Measurements from ENCODE around the gene PSMA5.
"Not testable (repeated sequence)": the region's sequence is repeated elsewhere in the genome, so short reads cannot be mapped to it uniquely, and the experiment has no call there.

Gene PSMA5

DNA sequence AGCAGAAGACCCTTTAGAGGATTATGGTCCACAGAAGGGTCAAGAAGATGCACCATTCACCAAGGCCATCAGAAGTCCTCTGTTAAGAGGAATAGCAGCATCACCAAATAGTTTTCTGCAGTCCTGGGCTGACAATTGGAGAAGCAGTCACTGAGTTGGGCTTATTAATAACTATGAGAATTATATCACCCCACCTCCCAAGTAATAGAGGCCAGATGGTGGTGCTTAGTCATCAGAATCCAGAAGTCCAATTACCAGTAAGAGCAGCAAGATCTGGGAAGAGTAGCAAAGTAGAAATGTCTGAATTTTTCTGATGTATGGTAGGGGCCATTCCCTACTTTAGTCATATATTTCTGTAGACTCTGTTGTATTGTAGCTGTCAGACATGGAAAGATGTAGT is 6.1 kb upstream of the PSMA5 start:
- no peak for DNase-seq

DNA sequence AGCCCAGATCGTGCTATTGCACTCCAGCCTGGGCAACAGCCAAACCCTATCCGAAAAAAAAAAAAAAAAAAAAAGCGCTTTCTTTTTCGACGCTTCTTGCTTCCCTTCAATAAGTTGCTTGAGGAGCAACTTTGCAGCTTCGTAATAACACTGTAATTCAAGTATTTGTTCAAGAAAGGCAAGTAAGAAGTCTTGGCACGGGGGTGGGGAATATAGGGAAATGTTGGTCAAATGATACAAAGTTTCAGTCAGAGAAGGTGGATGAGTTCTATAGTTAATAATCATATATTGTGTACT is 871 bp upstream of the PSMA5 start:
- DNase-seq: no peak

DNA sequence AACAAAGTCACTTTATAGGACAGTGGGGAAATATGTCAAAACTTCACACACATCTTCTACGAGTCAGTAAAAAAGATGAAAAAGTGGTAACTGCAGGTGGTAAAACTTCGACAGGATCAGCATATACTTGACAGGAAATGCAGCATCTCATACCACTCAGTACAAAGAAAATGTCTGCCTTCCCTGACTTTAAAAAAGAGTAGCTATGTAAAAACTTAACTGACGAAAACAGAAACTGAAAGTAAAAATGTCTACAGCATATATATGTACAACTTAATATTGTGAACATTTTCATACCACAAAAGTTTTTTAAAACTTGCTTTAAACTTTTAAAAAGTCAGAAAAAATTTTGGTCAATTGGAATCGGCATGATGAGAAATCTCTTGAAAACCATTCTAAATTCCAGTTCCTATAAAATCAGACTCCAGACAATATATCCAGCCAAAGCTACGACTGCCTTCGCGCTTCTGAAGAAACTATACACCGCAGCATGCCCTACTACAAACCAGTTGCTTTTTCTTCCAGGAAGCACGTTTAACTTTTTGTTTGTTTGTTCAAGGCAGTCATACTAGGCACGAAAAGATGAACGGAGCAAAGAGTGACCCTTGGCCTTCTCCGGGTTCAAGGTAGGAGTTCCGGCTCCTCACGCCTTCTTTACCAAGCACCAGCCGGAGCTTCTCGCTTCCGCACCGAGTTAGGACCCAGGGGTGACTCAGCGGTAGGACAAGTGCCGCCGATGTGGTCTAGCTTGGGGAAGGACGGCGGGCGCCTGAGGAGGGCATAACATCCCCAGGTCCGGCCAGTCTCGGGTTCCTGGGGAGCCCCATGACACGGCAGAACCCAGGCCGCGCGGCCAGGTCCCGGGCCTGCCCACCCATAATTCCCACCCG is 612 bp downstream of the PSMA5 start:
- peak; percentile 46 for DNase-seq

DNA sequence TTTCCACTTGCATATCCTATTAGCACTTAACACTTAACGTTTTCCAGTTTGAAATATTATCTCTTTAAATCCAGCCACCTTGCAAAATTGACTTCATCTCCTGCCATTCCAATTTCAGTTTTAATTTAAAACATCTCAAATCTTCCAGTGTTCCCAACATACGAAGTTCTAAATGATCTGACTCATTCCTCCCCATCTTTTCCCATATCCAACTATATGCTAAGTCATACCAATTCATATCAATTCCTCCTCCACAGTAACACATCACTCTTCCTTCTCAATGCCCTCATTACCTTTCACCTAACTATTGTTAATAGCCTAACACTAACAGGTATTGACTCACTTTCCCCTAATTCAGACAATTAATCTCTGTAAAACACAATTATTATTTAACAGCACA is 2.8 kb downstream of the PSMA5 start:
- no peak for DNase-seq

DNA sequence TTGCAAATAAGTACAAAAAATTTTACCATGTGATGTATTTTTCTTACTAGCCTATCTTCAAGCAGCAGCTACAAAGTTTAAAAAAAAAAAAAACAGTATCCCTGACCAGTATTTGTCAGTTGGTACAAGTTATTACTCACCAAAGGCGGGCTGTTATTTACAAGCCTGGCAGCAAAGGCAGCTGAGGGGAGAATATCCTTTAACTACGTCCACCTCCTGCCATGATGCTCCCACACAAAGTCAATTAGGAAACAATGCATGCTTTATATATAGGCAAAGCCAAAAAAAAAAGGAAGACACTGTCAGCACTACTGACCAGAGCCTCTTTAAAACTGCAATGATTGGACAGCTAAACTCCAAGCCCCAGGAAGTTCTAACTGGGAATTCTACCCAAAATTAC is 13.7 kb downstream of the PSMA5 start:
- no peak for DNase-seq

DNA sequence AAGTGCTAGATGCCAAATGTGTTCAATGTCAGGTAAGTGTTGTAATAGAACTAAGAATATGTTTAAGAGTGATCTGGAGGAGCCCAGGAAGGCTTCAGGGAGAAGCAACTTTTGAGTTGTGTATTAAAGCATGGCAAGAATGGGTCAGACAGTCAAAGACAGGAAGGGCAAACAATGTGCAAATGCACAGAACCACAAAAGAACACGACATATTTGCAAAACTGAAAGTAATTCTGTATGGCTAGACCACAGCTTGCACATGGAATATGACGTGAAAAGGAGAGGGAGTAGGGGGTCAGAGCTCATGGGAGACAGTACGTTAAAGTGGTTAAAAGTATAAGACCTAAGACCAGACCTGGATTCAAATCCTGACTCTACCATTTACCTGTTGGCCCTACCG is 21.4 kb downstream of the PSMA5 start:
- DNase-seq: no peak

DNA sequence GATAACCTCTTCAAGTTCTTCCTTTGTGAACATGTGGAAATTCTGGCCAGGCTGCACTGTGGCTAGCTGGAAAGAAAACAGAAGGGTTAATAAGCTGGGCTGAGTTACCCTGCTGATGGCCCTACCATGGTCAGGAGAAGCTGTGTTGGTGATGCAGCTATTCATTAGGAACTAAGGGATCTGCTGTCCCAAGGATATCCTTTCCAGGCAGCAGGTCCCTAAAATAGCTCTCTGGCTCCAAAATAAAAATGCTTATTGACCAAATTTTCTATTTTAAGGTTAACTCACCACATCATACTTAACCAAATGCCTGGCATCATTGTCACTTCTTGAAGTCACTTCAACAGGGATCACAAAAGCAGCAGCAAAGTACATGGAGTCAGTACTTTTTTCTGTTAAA is 24.2 kb downstream of the PSMA5 start:
- DNase-seq: no peak

DNA sequence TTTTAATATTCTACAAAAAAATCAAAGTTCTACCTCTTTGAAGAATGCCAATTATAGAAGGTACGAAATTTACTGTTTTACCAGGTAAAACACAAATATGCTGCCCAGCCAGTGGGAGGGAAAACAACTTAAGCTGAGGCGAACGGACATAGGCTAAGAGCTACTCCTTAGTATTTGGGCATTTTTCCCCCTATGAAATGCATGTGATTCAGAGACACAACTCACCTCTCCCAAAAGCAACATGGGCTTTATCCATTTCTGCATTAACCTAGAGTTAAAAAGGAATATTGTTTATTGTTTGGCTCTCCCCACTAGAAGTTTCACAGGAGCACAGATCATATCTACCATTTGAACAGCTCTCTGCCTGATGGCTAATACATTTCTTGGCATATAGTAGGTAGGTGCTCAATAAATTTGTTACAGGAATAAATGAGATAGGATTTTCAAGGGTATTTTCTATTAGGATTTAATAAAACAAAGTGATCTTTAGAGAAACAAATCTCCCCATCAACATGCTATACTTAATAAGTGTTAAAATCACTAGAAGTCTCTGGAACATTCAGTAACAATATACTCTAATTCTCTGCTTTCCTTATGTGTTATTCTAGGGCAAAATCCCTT is 26.1 kb downstream of the PSMA5 start:
- no peak for DNase-seq

DNA sequence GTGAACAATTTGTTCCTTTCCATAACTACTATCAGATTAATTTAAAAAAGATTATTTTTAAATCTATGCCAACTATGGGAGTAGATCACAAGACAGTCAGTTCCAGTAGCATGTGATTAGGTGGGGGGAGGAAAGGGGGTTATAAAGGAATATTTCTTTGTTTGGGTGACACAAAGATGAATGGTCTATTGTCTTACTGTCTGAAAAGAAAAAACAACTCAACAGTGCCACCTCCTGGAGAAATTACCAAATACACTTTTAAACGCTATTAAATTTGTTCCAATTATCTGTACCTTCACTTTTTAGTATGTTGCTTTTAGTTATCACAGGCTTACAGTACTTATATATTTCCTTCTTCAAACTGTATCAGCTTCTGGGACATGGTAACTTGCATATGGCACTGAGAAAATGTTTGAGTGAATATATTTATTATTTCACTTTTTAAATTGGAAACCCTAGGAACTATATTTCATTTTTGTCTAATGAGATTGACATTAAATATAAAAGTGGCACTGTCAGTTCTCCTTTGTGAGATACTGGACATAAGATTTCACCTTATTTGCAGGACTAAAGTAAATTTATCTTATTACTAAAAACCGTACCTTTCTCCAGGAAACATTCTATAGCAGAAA is 26.8 kb downstream of the PSMA5 start:
- DNase-seq: peak; percentile 80

DNA sequence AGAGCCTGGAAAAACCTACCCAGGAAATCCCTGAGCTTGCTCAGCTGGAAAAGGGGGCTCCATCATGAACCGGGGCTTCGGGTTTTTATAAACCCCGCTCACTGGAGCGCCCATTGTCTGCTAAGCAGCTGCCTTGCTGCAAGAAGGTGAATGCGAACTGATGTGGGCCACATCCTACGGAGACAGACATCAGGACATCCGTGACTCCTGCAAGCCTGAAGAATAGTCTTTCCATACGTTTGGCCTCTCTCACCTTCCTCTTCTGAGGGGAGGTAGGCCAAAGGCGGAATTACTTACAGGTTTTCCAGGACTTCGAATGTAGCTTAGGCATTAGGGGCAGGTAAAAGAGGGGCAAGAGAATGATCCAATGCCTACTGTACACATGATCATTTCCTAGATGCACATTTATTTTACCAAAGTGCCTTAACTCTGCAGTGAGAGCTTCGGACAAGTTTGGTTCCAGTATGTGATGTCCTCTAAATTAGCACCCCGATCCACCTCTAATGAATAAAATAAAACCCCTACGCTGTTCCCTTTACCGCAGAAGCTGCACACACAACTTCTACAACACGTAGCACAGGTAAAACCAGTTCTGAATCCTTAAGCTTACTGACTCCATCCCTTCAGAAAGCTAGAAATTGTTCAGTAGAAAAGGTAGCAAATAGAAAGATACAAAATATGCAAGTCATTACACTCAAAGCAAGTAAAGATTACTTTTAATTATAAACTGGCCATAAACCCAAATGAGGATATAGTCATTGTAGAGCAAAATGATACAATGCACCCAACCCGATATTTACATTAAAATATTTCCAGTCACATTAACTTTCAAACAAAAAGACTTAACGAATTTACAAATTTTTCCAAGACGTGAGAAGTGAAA is 27.7 kb downstream of the PSMA5 start:
- peak; percentile 10 for DNase-seq

DNA sequence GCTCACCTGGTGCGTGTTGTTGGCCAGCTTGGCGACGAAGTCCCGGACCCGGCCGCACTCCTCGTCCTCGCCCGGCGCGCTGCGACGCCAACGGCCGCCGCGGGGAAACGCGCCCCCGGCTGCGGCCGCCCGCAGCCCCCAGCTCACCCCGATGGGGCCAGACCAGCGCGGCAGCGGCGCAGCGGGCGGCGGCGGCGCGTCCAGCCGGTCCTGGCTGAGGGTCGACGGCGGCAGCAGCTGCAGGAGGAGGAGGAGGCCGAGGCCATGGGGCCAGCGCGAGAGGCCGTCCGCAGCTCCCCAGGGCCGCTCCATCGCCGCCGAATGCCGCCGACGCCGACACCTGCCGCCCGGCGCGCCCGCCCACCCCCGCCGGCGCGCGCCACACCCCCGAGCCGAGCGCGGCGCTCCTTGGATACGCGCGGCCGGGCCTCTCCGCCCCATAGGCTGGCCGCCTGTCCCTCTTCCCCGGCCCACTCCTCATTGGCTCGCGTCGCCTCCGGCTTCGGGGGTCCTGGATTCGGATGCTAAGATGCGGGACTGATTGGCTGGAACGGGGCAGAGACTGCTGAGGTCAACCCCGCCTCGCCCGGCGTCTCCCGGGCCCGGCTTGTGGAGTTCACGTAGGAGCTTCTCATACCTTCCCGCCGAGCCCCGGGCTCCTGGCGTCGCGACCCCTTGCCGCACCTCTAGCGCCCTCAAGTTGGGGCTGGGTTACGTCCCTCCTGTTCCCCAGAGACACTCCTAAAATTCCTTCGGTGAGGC is 28.5 kb downstream of the PSMA5 start, which contains the start of gene SORT1:
SORT1 (minus strand) TSS at position 338 of the 762 bp plus-strand sequence; CDS start at position 312, 26 bp downstream.
- DNase-seq: peak; percentile 98

DNA sequence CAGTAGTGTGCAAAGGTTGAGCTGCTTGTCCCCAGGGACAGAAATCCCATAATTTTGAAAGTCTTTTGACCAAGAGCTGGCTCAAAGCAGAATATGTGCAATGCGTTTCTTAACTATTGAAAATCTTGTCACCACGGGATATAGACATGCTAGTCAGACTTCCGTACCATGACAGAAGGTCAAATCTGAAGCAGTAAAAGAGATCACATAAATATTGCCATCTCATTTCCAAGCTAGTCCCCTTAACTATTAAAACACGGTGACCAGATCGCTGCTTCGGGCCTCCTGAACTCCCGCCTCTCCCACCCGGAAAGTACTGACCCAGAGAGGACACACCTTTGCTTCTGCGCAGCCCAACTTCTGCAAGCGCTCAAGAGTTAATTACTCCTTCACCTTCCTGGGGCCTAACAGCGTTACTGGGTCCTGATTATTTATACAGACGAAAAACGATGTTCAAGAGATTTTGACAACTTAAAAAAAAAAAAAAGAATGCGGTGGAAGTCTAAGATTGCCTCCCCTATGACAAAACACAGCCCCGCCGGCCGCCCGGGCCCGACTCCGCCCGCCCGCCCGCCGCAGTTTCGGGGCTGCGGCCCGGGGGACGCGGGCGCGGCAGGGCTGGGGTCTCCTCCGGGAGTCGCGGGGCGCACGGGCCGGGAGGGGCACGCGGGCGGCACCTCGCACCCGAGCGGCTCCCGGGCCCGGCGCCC is 29.2 kb downstream of the PSMA5 start:
- DNase-seq: no peak

DNA sequence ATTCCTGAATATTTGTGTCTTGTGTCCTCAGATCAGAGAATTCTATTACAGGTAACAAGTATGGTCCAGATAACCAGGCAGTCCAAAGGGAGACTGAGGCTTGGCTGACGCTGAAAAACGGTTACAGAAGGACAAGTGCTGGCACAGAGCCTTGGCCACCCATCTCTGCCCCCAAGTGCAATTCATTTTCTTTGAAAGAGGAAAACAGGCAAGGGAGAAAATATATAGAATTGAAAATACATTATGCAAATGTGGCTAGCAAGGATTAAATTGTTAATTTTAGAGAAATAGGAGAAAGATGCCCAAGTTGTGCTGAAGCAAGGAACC is 29.8 kb downstream of the PSMA5 start:
- DNase-seq: no peak

DNA sequence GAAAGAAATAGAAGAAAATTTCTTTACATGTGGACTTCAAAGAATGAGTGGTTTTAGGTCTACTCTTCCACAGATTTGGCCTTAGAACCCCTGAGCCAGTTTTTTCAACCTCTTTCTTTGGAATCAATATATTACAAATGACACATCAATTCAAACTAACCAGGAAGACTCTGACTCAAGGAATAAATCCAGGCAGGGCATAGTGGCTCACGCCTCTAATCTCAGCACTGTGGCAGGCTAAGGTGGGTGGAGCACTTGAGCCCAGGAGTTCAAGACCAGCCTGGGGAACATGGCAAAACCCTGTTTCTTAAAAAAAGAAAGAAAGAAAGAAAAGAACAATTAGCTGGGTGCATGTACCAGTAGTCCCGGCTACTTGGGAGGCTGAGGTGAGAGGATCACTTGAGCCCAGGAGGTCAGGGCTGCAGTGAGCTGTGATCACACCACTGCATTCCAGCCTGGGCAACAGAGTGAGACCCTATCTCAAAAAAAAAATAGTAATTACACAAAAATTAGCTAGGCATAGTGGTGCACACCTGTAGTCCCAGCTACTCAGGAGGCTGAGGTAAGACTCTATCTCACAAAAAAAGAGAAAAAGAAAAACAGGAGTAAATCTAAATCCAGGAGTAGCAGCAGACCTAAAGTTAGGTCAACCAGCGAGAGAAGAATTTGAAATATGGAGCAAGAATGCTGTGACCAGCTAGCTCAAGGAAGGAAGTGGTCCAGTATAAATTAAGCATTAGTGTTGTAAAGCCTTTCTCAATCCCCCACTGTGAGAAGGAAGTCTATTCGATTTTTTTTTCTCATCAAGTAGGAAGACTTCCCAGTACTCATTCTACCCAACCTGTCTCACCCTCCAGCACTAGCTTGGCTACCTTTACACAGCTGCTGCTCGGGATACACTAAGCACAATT is 30.4 kb downstream of the PSMA5 start:
- no peak for DNase-seq

DNA sequence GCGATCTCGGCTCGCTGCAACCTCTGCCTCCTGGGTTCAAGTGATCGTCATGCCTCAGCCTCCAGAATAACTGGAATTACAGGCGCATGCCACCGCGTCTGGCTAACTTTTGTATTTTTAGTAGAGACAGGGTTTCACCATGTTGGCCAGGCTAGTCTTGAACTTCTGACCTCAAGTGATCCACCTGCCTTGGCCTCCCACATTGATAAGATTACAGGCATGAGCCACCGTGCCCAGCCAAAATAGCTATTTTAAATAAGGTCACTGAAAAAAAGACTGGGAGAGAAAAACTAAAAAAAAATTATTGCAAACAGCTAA is 31.0 kb downstream of the PSMA5 start:
- not testable (repeated sequence) for DNase-seq

DNA sequence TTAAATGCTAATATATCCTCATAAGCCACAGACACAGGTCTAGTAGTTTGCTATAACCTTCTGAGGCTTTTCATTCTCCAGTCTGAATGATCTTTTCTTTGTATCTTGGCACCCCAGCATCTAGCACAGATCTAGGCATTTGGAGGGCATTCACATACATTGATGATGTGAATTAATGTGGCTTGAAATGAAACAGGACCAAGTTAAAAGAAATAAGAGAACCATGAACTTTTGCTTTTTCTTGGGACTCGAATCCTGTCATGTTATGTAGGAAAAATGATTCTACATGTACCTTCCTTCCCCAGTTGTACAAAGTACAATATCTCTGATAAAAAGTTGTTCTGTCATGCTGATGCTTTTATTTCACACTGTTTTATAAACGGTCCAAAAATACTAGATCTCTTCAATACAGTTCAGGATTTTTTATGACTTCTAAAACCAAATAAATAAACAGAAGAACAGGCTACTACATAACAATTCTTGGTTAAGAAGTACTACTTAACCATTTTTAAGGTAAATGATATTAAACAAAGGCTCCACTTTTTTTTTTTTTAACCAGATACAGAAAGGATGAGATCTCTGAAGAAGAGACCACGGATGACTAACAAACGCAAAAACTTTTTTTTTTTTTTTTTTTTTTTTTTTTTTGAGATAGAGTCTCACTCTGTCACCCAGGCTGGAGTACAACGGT is 31.5 kb downstream of the PSMA5 start:
- no peak for DNase-seq

DNA sequence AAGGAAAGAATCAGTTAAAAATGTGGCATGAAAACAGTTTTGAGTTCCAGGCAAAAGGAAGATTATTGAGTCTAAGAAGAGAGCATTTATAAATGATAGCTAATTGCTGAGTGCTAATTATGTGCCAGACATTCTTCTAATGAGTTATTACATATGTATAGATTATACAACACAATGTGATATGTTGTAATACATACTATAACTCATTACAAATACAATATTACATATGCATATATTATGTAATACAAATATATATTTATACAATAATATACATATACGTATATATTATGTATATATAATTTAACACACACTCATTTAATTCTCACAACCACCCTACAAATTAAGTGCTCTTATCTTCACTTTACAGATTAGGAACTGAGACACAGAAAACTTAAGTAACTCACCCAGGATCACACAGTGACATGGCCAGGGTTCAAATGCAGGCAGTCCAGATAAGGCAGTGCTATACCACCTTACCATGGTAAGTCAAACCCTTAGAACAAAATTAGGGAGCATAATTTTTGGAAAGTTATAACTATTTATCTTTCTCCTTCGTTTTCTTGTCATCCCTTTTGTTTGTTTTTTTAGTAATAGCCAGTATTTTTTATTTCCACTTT is 32.5 kb downstream of the PSMA5 start:
- no peak for DNase-seq

DNA sequence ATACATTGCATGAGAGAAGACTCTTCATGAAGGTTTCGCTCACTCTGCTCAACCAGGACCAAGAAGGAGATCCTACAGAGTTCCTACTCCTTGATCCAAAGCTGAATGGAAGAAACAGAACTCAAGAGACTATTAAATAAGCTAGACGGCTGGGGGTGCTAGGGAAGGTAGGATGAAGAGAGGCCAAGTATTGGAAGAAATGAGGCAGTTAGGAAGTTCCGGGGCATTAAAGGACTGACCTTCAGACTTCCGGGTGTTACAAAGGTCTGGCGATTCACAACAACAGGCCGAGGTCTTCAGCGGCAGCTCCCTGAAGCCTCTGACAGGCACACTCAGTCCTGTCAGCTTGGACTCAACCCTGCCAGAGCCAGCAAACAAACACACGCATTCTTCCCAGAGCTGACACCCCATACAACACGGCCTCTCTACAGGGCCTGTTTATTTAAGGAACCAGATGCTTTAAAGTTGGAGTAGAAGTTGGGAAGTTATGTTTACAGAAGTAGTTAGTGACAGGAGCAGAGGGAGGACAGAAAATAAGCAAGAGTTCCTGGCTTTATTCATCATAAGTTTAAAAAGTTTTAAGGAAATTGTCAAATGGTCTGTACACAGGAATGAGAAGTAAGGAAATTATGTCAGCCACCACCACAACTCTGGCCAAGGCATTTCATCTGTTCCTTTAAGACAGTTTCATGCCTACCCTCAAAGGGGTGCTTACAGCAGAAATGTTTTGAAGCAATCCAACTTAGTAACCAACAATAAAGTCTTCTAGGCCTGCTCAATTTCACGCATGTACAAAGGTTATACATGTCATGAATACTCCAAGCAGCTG is 33.2 kb downstream of the PSMA5 start:
- no peak for DNase-seq

Measured in NCI-H345 (cell line).